Activated T-helper 1 cell treated with anti-CD3 and anti-CD28 coated beads, Interleukin-12 subunit alpha, Interleukin-12 subunit beta, Interleukin-2, Interleukin-4 antibody, amounts not matched to agents 30 ng/mL and 10 ng/mL and 1 ng/mL, durations not matched to agents 14 hours and 24 hours and 36 hours (primary cell): ENCODE measurements around the gene ZCRB1. TPM values are rescaled to one million over a fixed set of nuclear protein-coding genes. Genes with fewer than 3 reads are reported as not detected.

ENCODE experiments used
- DNase-seq: peaks from one replicate; pipeline ENCODE4 v3.0.0; 2021; ENCODE audit warnings: low spot score
- H3K27ac Mint-ChIP-seq: one replicate; pipeline ENCODE4 v1.8.0; 2021; ENCODE audit warnings: mild to moderate bottlenecking, mixed read lengths
- H3K27me3 Mint-ChIP-seq: one replicate; pipeline ENCODE4 v1.8.0; 2022; ENCODE audit warnings: mild to moderate bottlenecking, moderate library complexity, mixed read lengths; ENCODE audit not compliant: insufficient read depth
- H3K36me3 Mint-ChIP-seq: one replicate; pipeline ENCODE4 v1.8.0; 2021; ENCODE audit warnings: low read depth, mixed read lengths
- H3K4me1 Mint-ChIP-seq: one replicate; pipeline ENCODE4 v1.8.0; 2021; ENCODE audit warnings: low read depth, mixed read lengths
- H3K4me3 Mint-ChIP-seq: one replicate; pipeline ENCODE4 v1.8.0; 2021; ENCODE audit warnings: mild to moderate bottlenecking, moderate library complexity, mixed read lengths
- H3K9me3 Mint-ChIP-seq: one replicate; pipeline ENCODE4 v1.8.0; 2021; ENCODE audit warnings: mixed read lengths
- intact Hi-C: fragments of 100-400 bp; cut with micrococcal nuclease; formaldehyde crosslinking; loops from one replicate; pipeline ENCODE4 v1.15.1; 2024
- total RNA-seq: library from RNA; stranded (reverse); gene quantifications from 2 replicates; pipeline ENCODE4 v1.2.3, GENCODE V29; 2022

ZCRB1 gene
- total RNA-seq, 1 donor from 2014 or later = 58.2 TPM

GRCh38 chr12:42284876-42285275 lies 41.0 kb downstream of the ZCRB1 start:
- intact Hi-C loops = no loop called here
- Mint-ChIP-seq H3K4me1 (no peaks in the 10 kb centered on the region), H3K27ac (no peak overlapping the region), H3K4me3 (no peak overlapping the region), H3K27me3 (peaks cover 12% of the 10 kb centered on the region), H3K9me3 (no peaks in the 10 kb centered on the region), H3K36me3 (no peaks in the 10 kb centered on the region)
- no peak for DNase-seq

GRCh38 chr12:42284157-42284556 lies 41.7 kb downstream of the ZCRB1 start:
- DNase-seq = no peak
- no peaks in the 10 kb centered on the region for H3K4me1 Mint-ChIP-seq
- no peak overlapping the region for H3K4me3 Mint-ChIP-seq
- no peaks in the 10 kb centered on the region for H3K9me3 Mint-ChIP-seq
- intact Hi-C loops = no loop called here
- H3K36me3 Mint-ChIP-seq = no peaks in the 10 kb centered on the region
- H3K27me3 Mint-ChIP-seq = peaks cover 12% of the 10 kb centered on the region
- H3K27ac Mint-ChIP-seq = no peak overlapping the region

GRCh38 chr12:42283739-42284138 lies 42.2 kb downstream of the ZCRB1 start:
- no peak overlapping the region for H3K4me3 Mint-ChIP-seq
- H3K27ac Mint-ChIP-seq = no peak overlapping the region
- no peaks in the 10 kb centered on the region for H3K36me3 Mint-ChIP-seq
- H3K27me3 Mint-ChIP-seq = peaks cover 12% of the 10 kb centered on the region
- no peak for DNase-seq
- no peaks in the 10 kb centered on the region for H3K4me1 Mint-ChIP-seq
- H3K9me3 Mint-ChIP-seq = no peaks in the 10 kb centered on the region
- intact Hi-C loops = no loop called here

GRCh38 chr12:42282294-42282693 lies 43.6 kb downstream of the ZCRB1 start:
- Mint-ChIP-seq H3K27ac (no peak overlapping the region), H3K36me3 (no peaks in the 10 kb centered on the region), H3K27me3 (peaks cover 14% of the 10 kb centered on the region), H3K4me3 (no peak overlapping the region), H3K9me3 (no peaks in the 10 kb centered on the region), H3K4me1 (no peaks in the 10 kb centered on the region)
- intact Hi-C loops = no loop called here
- DNase-seq = no peak

GRCh38 chr12:42281844-42282243 lies 44.0 kb downstream of the ZCRB1 start:
- DNase-seq = no peak
- no peaks in the 10 kb centered on the region for H3K4me1 Mint-ChIP-seq
- no peak overlapping the region for H3K27ac Mint-ChIP-seq
- H3K36me3 Mint-ChIP-seq = no peaks in the 10 kb centered on the region
- intact Hi-C loops = no loop called here
- peaks cover 19% of the 10 kb centered on the region for H3K27me3 Mint-ChIP-seq
- H3K4me3 Mint-ChIP-seq = no peak overlapping the region
- no peaks in the 10 kb centered on the region for H3K9me3 Mint-ChIP-seq

GRCh38 chr12:42281278-42281677 lies 44.6 kb downstream of the ZCRB1 start:
- no peaks in the 10 kb centered on the region for H3K4me1 Mint-ChIP-seq
- H3K27me3 Mint-ChIP-seq = peaks cover 20% of the 10 kb centered on the region
- no peak for DNase-seq
- intact Hi-C loops = no loop called here
- H3K36me3 Mint-ChIP-seq = no peaks in the 10 kb centered on the region
- H3K4me3 Mint-ChIP-seq = no peak overlapping the region
- H3K9me3 Mint-ChIP-seq = no peaks in the 10 kb centered on the region
- no peak overlapping the region for H3K27ac Mint-ChIP-seq

- Mint-ChIP-seq H3K4me3 (no peak overlapping the region), H3K36me3 (no peaks in the 10 kb centered on the region), H3K9me3 (no peaks in the 10 kb centered on the region), H3K27me3 (peaks cover 18% of the 10 kb centered on the region), H3K4me1 (no peaks in the 10 kb centered on the region), H3K27ac (no peak overlapping the region)
- intact Hi-C loops = no loop called here
- DNase-seq = no peak
Observed at GRCh38 chr12:42278128-42278510, 47.8 kb downstream of the ZCRB1 start.

- H3K36me3 Mint-ChIP-seq = no peaks in the 10 kb centered on the region
- H3K4me3 Mint-ChIP-seq = no peak overlapping the region
- no peak for DNase-seq
- H3K4me1 Mint-ChIP-seq = no peaks in the 10 kb centered on the region
- H3K27ac Mint-ChIP-seq = no peak overlapping the region
- peaks cover 17% of the 10 kb centered on the region for H3K27me3 Mint-ChIP-seq
- H3K9me3 Mint-ChIP-seq = peaks cover 3% of the 10 kb centered on the region
- intact Hi-C loops = no loop called here
Observed at GRCh38 chr12:42277396-42278127, 48.3 kb downstream of the ZCRB1 start.

GRCh38 chr12:42275499-42275898 lies 50.4 kb downstream of the ZCRB1 start:
- Mint-ChIP-seq H3K4me1 (no peaks in the 10 kb centered on the region), H3K4me3 (no peak overlapping the region), H3K27ac (no peak overlapping the region), H3K9me3 (peaks cover 4% of the 10 kb centered on the region), H3K27me3 (peaks cover 13% of the 10 kb centered on the region), H3K36me3 (no peaks in the 10 kb centered on the region)
- intact Hi-C loops = no loop called here
- DNase-seq = no peak

GRCh38 chr12:42273706-42274105 lies 52.2 kb downstream of the ZCRB1 start:
- Mint-ChIP-seq H3K36me3 (no peaks in the 10 kb centered on the region), H3K9me3 (peaks cover 4% of the 10 kb centered on the region), H3K27me3 (peaks cover 11% of the 10 kb centered on the region), H3K27ac (no peak overlapping the region), H3K4me3 (no peak overlapping the region), H3K4me1 (no peaks in the 10 kb centered on the region)
- intact Hi-C loops = no loop called here
- no peak for DNase-seq

- Mint-ChIP-seq H3K4me3 (no peak overlapping the region), H3K27ac (no peak overlapping the region), H3K36me3 (no peaks in the 10 kb centered on the region), H3K9me3 (peaks cover 4% of the 10 kb centered on the region), H3K4me1 (no peaks in the 10 kb centered on the region), H3K27me3 (peaks cover 3% of the 10 kb centered on the region)
- DNase-seq = no peak
- intact Hi-C loops = no loop called here
Observed at GRCh38 chr12:42270596-42270995, 55.3 kb downstream of the ZCRB1 start.

- Mint-ChIP-seq H3K36me3 (no peaks in the 10 kb centered on the region), H3K9me3 (peaks cover 1% of the 10 kb centered on the region), H3K4me3 (no peak overlapping the region), H3K4me1 (no peaks in the 10 kb centered on the region), H3K27ac (no peak overlapping the region), H3K27me3 (peaks cover 5% of the 10 kb centered on the region)
- no peak for DNase-seq
- intact Hi-C loops = no loop called here
Observed at GRCh38 chr12:42267413-42268190, 58.3 kb downstream of the ZCRB1 start.

GRCh38 chr12:42266579-42267230 lies 59.2 kb downstream of the ZCRB1 start:
- H3K4me3 Mint-ChIP-seq = no peak overlapping the region
- no peak for DNase-seq
- no peak overlapping the region for H3K27ac Mint-ChIP-seq
- H3K36me3 Mint-ChIP-seq = no peaks in the 10 kb centered on the region
- intact Hi-C loops = no loop called here
- H3K27me3 Mint-ChIP-seq = peaks cover 5% of the 10 kb centered on the region
- H3K9me3 Mint-ChIP-seq = no peaks in the 10 kb centered on the region
- no peaks in the 10 kb centered on the region for H3K4me1 Mint-ChIP-seq
